RKO (cell line): ENCODE data around the gene ABHD16B.
"Not testable (repeated sequence)": the region's sequence is repeated elsewhere in the genome, so short reads cannot be mapped to it uniquely, and the experiment has no call there.

Source experiments
- DNase-seq: peaks from one replicate; pipeline ENCODE4 v3.0.0-alpha.2; 2016; ENCODE audit warnings: low spot score

ABHD16B gene

DNA sequence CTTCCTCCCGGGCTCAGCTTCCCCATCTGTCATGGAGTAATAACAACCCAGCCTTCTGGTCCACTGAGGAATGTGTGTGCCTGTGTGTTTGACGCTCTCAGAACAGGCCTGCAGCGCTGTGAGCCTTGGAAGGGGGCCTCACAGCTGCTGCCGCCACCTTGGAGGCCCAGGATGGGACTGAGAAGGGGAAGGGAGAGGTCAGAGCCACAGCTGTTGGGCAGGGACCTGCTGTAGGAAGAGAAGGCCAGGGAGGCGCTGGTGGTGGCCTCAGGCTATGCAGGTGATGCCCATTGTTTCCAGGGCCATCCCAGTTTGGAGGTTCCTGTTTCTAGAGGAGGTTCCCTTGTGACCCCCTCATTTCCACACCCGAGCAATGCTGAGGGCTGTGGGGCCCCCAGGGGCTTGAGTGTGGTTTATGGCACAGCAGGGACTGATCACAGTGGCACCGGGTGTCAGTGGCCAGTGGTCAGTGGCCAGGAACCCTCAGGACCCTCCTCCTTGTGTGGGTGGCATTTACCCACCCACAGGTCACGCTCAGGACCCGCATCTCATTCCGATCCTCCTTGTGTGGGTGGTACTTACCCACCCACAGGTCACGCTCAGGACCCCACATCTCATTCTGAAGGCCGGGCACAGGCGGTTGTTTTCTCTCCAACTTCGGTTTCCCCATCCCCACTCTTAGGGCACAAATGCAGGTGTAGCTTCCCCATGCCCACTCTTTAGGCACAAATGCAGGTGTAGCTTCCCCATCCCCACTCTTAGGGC is 17.8 kb downstream of the ABHD16B start:
- no peak for DNase-seq

DNA sequence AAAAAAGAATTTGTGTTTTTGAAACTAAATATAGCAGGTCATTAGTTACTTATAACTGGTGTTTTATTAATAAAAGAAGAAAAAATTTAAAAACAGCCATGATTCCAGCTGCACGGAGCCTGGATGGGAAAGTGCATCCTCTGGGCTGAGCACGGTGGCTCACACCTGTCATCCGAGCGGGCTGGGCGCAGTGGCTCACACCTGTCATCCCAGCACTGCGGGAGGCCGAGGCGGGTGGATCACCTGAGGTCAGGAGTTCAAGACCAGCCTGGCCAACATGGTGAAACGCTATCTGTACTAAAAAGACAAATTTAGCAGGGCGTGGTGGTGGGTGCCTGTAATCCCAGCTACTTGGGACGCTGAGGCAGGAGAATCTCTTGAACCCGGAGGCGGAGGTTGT is 19.6 kb downstream of the ABHD16B start:
- DNase-seq: not testable (repeated sequence)

DNA sequence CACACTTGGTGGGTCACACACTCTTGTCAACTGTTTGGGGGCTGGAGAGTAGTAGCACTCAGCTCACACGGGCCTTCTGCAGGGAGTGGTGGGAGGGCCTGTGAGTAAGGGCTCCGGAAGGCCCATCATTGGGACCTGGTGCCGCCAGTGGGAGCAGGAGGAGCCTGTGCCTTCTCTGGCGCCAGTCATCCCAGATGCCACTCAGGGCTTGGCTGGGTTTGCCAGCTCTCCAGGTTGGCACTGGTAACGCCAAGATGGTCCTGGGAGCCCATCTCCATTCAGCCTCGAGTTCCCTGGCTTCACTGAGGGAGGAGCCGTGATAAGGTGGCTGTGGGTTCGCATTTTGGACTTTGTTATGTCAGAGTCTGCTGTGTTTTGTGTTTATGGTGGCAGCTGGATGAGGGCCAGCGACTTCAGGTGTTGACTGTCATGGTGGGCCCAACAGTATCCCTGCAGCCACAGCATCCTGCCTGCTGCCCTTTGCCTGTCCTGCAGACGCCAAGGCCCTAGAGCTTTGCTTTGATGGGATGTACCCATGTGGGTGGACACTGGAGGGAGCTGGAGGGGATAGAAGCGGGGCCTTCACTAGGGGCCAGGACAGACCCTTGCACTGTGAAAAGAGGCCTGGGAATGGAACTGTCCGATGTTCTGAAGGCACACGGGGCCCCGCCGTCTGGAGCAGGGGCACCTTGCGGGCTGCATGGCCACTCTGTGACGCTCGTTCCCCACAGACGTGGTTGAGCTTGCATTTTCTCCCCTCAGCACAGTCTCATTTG is 20.3 kb downstream of the ABHD16B start:
- no peak for DNase-seq

DNA sequence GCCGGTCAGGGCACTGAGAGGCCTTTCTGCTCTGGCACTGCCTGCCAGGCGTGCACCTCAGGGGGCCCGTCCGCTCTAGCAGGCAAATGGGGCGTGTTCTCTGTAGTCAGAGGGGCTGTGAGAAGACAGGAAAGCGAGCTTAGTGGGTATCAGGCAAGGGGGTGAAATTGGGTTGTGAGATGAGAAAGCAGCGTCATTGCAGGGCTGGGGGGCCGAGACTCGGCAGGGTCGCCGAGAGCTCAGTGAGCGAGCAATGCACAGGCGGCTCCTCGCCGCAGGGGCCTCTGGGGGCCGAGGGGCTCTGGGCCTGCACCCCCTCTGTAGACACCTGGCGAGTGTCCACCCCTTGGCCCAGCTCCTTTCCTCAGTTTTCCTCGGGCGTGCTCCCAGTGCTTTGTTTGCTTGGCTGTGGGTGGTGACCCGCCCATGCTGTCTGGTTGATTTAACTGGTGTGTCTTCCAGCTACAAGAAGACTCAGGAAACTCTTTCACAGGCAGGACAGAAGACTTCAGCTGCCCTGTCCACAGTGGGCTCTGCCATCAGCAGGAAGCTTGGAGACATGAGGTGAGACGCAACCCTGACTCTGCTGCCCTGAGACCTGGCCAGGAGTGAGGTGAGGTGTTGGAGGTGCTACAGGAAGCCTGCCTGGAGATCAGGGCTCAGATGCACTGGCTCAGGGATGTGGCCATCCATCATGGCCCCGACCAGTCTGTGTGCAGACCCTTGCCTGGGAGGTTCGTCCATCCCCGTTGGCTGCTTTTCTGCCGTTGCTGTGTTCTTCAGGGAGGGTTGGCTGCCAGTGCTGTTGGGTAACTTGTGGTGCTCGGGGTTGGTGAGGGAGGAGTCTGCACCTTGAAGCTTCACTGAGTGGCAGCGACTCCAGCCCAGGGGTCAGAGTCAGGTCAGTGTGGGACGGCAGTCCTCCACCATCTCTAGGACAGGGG is 21.2 kb downstream of the ABHD16B start:
- no peak for DNase-seq

DNA sequence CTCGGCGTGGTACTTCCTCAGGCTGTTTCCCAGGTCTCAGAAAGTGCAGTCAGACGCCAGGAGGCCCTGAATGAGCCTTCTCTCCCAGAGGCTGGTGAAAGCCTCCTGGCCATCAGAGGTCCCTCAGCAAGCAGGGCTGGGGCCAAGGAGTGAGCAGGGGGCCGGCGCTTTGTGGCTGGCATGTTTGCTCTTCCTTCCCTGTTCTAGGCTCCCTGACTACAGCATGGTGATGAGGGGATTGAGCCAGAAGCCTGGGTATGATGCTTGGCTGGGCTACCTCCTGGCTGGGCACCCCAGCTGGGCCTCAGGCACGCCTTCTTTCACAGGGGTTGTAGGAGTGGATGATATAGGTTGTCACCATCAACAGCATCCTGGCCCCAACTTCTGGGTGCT is 21.9 kb downstream of the ABHD16B start:
- DNase-seq: no peak

DNA sequence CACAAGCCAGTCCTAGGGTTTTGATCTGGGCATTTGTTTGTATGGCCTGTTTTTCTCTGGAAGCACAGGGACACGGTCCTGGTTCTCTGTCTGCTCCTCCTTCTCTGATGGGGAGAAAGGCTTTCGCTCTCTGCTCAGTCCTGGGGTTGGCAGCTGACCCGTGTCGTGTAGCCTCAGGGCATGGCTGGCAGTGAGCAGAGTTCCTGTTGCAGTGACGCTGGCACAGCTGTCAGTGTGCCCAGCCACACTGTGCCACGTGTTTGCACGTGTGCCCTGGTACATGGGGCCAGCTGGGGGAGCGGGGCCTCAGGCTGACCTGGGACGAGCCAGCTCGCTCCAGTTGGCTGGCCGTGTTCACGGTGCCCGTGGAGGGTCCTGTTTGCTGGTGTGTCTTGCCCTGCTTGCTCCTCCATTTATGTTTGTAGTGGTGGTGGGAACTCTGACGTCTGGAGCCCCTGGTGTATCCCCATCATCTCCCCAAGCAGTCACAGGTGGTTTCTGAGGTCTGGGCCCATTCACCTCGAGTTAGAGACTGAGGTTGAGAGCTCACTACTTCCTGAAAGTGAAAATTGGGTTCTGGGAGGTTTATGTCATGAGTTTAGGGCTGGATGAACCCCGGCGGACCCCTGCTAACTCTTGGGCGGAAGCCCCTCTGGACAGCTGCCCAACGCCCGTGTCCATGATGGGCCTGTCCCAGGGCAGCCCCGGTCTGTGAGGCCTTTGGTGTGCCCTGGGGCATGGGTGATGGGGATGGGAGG is 23.4 kb downstream of the ABHD16B start:
- no peak for DNase-seq

DNA sequence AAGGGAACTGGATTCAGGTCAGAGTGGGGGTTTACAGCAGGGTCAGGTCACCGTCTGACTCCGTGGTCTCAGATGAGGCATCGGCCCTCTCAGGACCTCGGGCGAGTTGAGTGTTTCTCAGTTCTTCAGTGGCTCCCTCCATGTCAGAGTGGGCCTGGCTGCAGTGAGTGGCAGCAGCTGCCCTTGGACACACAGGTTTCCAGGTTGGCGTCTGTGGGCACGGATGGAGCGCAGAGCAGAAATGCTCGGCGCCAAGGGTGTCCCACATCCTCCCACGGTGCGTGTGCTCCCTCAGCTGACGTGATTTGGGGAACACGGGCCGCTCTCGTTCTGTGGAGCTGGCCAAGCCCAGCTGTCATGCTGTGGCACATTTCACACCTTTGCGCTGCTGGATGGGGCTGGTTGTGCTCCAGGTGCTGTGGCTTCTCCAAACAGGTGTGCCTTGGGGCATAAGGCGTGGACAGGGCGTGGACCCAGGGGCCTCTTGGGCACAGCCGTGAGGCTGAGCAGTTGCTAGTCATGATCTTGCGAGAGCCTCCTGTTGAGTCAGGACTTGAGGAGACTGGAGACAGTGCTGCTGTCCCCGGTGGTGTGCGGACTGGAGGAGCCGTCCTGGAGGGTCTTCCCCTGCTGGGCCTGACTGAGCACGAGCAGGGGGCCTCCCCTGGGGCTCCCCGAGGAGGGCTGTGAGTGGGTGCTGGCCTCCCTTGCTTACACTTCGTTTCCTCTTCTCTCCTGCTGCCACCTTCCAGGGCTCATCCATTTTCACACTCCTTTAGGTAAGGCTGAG is 24.2 kb downstream of the ABHD16B start:
- no peak for DNase-seq

DNA sequence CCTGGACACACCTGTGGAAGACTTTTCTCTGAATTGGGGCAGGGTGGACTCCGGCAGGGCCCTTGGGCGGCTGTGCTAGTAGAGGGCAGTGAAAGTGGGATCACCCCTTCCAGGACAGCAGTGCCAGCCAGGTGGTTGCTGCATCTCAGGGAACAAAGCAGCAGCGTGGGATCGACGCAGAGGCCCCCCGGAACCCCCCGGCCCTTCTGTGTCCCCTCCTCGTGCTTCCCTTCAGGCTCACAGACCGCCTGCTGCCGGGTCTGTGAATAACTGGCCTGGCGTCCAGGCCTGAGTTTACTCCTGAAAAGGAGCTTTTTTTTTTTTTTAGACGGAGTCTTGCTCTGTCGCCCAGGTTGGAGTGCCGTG is 24.7 kb downstream of the ABHD16B start:
- no peak for DNase-seq

DNA sequence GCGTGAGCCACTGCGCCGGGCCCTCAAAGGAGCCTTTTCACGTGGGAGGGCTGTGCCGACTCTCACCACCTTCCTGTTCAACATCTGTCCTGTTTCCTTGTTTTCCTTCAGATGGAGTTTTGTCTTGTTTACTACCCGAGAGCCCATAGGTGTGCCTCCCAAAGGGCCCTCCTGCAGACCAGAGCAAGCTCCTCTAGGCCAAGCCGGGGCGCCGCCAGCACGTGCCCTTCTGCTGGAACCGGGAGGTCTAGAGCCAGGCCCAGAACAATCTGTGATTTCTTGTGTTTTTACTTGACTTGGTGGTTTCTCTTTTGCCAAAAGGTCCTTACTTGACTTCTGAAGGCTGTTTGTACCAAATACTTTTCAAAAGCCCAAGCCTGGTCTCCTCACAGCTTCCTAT is 25.6 kb downstream of the ABHD16B start:
- DNase-seq: no peak

DNA sequence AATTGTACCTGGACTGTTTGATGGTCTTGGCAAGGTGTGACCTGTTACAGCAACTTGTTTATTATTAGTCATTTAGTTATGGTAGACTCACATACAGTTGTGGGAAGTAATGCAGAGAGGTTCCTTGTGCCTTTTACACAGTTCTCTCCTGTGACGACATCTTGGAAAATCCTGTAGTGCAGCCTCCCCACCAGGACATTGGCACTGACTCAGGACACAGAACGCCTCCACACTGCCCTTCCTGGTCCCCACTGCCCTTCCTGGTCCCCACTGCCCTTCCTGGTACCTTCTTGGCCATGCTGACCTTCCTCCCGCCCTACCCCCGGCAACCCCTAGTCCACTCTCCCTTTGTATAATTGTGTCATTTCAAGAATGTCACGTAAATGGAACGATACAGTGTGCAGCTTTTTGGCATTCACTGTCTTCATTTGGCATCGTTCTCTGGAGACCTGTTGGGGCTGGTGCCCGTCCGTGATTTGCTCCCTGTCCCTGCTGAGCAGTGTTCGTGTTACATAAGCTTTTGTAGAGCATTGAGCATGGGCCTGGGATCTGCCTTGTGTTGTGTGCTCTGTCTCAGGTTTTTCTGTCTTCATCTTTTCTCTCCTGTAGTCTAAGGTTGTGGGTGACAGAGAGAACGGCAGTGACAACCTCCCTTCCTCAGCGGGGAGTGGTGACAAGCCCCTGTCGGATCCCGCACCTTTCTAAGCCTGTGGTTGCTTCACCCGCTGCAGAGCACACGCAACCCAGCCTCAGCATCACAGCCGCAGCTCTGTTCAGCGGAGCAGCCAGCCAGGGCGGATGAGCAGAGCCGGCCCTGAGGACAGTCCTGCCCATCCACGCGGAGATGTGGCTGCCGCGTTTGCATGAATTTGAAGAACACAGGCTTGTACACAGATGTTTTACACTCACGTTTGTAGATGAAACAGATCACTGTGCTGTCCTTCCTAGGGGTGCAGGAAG is 28.2 kb downstream of the ABHD16B start:
- DNase-seq: no peak

DNA sequence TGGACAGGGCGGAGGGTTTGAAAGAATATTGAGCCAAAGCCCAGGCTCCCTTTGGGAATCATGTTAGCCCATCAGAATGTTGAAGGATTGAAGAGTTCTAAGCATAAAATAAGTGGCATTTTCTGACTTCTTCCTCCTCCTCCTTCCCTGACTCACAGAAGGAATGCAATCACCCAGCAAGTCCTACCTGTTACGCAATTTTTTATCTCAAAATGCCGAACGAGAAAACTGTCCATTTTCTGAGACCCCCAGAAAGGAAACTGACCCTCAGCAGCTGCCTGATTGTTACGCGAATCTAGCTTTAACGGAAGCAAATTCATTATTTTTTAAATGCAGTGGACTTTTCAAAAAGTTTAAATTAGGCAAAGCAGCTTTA is 28.9 kb downstream of the ABHD16B start:
- DNase-seq: no peak

DNA sequence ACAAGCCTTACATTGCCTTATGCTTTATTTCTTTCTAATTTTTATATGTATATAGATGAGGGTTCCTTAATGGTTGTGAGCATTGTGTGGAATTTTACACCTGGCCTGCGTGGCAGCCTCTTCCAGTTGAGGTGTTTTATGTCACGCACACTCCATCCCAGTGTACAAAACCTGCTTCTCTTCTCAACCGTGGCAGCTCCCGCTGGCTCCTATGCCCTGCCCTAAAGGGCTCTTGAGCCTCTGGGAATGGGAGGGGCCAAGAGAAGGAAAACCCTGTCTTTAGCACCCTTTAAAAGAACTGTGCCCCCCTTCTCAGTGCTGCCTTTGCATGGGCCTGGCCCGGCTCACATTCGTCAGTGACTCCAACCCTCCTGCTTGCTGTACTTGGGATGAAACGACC is 29.3 kb downstream of the ABHD16B start:
- DNase-seq: no peak

DNA sequence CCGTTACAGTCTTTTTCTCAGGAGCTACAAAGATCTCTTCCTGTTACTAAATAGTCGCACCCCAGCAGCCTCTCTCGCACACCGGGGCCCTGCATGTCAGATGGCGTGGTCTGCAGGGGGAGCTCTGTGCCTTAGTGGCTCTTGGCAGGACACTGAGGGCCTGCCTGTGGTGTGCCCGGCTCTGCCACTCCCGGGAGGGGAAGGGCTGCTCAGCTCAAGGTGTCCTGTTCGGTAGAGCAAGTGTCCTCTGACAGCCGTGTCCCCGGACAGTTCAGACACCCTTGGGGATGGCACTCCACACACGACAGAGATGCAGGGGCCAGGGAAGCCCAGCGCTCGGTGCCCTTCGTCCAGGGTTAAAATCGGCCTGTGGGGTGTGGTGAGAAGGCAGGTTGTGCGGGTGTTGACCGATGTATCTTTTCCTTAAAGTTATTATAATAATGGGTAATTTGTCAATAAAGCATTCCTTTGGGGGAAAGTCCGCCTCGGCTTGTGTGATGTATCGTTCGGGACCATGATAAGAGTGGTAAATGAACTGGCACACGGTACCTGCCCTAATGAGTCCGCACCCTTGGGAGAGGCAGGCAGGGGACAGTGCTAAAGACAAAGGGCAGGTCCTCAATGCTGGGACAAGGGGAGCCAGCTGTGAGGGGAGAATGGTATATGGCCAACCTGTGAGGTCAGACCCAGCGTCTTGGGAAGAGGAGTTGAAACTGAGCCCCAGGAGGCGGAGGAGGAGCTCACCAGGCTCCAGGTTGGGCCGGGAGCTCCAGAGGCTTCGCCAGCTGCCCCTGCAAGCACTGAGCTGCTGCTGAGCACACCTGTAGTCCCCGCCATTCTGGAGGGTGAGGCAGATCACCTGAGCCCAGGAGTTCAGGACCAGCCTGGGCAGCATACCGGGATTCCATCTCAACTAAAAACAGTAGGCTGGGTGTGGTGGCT is 30.0 kb downstream of the ABHD16B start:
- no peak for DNase-seq

DNA sequence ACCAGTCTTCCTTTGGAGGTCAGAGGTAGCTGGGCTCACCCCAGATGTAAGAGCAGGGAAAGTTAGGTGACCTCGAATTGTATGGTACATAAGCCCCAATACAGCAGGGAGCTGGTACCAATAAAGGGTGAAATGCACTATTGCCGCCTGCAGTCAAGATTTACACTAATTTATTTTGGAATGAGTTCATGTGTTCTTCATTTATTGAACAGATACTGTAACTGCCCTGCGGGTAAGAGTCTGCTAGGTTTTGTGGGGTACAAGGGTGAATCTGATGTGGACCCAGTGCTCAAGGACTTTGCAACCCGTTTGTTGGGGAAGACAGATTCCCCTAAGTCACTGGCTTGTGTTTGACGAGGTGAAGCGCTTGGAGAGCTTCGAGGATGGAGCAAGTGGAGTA is 31.1 kb downstream of the ABHD16B start:
- DNase-seq: no peak

DNA sequence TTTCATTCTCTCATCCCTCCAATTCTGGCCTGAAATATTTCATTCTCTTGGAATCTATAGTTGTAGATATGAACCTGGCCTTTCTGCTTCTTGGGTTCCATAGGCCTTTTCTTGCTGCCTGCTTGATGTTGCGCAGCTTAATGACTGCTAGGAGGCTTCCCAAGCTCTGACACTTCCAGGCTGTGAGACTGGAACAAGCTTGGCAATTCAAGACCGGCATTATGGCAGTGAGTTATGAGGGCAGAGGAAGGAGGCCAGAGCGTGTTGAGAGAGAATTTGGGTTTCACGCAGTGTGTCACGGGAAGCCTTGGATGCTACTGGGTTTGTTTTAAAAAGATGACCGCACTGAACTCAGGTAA is 32.7 kb downstream of the ABHD16B start:
- peak; percentile 41 for DNase-seq

DNA sequence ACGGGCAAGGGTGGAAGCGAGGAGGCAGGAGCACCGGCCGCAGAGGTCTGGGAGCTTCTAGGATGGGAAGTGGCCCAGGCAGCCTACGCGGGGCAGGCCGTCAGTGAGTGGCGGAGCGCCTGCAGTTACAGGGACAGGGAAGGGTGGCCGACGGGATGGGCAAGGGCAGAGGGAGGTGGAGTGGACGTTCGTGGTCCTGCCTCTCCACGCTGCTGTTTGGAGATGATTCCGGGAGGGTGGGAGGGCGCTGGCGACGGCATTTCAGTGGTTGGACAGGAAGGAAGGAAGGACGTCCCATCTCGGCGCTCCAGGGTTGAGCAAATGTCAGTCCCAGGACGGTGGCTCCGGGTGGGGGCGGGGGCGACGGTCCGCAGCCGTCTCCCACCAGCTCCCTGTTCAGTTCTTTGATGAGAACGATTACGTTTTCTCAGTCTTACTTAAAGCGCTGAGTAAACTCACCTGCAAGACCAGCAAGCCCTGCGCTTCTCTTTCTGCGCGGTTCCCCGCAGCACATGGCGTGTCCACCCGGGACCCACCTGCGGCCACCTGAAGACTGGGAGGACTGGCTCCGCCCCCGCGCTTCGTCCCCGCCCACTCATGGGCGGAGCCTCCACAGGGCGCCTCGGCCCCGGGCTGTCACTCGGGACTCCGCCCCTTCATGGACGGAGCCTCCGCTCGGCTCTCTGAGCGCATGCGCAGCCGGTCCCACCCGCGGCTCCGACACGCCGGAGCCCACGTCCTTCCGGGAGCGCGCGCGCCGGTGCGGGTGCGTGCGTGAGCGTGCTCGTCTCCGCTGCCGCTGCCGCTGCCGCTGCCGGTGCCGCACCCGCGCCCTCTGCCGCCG is 33.3 kb downstream of the ABHD16B start, which contains the start of gene DNAJC5:
DNAJC5 (plus strand) TSS at position 769 of the 844 bp plus-strand sequence. CDS start 33,220 bp downstream, outside the sequence.
- DNase-seq: peak; percentile 93

DNA sequence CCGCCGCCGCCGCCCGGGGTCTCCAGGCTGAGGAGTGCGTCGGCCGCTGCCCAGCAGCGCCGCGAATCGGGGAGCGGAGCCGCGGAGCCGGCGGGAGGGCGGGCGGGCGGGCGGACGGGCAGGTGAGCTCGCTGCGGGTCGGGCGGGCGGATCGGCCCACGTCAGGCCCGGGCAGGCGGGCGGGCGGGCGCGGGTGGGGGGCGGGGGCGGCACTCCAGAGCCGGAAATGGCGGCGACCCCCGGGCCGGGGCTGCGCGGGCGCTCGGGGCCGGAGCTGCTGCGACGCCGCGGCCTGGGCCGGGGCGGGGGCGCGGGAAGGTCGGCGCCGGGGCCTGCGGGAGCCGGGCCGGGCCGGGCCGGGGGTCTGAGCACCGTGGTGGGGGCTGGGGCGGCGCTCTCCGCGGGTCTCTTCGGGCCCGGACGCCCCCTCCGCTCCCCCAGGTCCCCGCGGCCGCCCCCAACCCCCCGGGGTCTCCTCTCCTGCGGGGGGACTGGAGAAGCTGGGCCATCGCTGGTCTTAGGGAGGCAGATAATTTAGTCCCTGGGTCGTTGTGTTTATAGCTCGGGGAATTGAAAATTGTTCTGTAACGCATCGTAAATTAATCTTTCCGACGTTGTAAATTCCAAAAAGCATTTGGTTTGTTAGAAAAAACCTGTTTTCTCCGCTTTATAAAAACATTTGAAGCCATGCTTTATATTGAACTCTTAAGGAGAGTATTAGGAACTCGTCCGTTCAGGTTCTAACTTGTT is 34.1 kb downstream of the ABHD16B start:
- DNase-seq: no peak
